HG02763 (cell line): ENCODE results near the gene FADS1.

Experiments
- ATAC-seq: cut with Tn5 transposase; IDR thresholded peaks from one replicate; pipeline ENCODE4 v1.9.1; 2021; ENCODE audit warnings: mild to moderate bottlenecking, moderate library complexity; ENCODE audit not compliant: unreplicated experiment

The FADS1 gene

DNA sequence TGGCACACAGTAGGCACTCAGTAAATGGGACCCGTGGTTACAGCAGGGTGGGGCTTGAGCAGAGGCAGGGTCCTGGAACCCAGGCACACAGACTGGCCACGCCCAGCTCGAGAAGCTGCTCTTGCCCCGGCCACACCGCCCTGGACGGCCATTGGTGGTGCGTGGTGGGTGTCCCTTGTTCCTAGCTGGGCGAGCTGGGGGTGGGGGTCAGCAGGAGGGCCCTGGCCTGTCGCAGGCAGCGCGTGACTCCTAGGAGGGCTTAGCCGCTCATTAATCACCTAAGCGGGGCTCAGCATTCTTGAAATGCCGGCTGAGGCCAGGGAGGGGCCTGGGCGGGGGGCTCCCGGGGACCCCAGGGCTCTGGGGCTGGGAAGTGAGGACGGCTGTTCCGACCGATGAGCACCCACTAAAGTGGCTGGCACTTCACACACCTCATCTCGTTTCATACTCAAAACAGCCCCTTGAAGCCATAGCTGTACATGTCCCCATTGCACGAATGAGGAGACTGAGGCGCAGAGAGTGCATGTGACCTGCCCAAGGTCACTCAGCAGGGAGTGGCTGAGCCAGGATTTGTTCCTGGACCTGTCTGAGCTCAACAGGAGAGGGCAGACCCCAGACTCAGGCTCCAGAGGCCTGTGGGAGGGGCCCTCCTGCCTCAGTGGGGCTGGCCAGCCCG, 52.7 kb downstream of the FADS1 start:
- ATAC-seq, result no peak

GRCh38 chr11:61762798-61763197, 54.0 kb downstream of the FADS1 start:
- ATAC-seq, result no peak

DNA sequence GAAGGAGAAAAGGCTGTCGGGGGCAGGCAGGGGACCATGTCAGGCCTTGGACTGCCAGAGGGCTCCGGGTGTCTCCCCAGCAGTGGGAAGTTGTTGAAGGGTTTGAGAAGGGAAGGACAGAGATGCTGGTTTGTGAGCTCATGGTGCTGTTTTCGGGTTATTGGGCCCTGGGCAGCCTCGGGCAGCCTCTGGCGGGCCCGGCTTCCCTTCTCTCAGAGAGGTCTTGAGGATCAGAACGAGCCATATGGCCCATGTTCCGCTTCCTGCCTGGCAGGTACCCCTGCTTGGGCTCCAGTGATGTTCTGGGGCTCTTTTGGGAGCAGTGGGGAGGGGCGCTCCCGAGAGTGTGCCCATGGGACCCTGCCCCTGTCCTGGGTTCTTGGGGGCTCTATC, 54.6 kb downstream of the FADS1 start:
- no peak for ATAC-seq

DNA sequence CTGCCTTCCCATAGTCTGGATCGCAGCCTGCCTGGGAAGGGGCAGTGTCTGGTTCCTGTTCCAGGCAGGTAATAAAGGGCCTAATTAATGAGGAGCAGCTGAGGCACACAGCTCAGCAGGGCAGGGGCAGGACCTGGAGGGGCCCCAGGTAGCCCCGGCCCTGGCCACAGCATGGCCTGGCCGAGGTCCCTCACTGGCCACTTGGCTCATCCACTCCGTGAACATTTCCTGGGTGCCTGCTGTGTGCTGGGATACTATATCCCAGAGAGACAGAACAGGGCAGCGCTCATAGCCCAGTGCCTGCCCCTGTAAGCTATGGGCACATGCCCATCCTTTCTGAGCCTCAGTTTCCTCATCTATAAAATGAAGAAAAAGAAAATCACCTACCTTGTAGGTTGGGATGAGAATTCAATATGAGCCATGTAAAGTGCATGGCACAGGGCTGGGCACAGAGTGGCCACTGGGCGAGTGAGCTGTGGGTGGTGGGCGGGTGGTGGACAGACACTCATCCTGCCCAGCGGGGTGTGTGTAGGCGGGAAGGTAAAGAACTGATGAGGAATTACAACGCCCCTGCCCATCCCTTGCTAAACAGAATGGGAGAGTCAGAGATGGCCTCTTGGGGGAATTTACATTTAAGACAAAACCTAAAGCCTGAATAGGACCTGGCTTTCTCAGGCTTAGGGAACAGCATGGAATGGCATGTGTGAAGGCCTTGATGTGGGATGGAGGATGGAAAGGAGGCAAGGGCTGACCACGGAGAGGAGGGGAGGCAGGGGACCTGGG, 55.2 kb downstream of the FADS1 start:
- ATAC-seq, result no peak

DNA sequence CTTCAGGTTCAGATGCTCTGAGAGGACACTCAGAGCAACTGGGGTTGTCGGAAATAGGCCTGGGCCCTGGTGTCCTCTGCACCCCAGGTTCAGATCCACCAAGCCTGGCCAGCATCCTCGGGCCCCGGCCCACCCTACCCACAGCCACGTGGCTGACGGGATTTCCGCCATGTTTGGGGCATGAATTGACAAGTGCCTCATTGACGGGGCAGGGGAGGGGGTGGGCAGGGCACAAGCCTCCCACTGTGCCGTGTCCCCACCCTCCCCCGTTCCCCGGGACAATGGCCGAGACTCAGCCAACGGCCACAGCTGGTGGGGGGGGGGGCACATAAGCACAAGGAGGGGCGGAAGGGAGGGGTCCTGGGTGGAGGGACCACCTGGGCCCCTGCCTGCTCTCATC, 55.9 kb downstream of the FADS1 start:
- ATAC-seq, result no peak

DNA sequence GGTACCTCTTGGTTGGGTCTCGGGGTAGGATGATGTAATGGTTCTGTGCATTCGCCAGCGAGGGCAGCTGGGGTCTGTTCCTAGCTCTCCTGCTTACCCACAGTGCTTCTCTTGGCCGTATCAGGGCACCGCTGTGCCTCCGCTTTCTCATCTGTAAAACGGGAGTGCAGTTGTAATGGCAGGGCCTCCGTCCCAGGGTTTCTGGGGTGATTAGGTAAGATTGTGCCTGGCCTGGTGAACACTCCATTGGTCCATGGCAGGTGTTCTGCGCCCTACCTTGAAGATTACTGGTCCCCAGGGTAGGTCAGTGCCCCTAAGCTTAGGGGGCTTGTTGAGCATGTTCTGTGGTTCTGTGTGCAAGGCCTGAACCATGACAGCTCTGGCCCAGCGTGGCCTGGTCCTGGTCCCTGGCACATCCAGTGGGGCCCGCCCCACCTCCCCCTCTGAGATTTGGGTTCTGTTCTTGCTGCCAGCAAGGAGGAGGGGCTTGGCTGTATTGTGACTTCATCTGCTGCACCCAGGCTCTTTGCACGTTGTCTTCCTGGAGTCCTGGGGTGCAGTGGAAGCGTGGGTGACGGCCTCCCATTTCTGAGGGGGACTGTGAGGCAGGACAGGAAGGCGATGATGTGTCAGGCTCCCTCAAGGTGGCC, 59.5 kb downstream of the FADS1 start:
- no peak for ATAC-seq

GRCh38 chr11:61756452-61757212, 60.2 kb downstream of the FADS1 start:
- ATAC-seq, result peak; percentile 41

GRCh38 chr11:61756147-61756451, 60.7 kb downstream of the FADS1 start:
- no peak for ATAC-seq

GRCh38 chr11:61754534-61755482, 62.0 kb downstream of the FADS1 start:
- ATAC-seq, result no peak

DNA sequence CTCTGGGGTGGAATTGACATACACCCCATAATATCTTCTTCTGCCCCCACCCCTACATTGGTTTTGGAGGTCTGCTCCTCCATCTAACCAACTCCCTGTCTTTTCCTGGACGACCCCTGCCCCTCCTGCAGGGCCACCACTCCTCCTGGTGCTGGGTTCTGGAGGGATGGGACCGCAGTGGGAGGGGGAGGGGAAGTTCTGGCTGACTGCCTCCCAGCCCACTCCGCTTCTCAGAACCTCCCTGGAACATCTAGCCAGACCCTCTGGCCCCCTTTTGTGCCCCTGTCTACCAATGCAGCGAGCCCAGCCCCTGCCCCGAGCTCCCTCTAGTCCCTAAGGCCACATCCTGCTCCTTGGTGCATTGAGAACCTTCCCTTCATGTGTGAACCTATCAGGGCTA, 63.1 kb downstream of the FADS1 start:
- ATAC-seq, result no peak

DNA sequence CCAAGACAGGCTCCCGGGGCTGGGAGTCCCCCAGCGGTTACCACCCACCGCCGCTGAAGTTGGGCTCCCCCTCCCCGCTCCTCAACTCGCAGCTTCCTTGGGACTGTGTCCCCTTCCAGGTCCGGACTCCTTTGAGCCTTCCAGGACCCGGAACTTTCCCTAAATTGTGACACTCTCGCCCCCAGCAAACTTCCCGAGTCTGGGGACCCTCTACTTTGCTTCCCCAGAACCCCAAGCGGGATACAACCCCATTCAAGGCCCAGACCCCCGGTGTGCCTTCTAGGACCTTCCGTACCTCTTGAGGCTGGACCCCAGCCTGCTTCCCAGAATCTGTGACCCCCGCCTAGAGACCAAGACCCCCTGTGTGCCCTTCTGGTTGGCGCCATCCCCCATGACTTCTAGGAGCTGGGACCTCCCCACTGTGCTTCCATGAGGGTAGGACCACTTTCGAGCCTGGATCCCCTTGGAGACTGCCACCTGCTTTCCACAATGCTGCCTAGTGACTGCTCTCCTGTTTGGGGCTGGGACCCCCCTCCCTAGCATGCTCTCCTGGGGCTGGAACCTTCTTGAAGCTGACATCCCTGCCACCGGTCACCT, 63.8 kb downstream of the FADS1 start:
- no peak for ATAC-seq

GRCh38 chr11:61752117-61752924, 64.5 kb downstream of the FADS1 start, which contains the start of gene MYRF:
Gene MYRF (plus strand): TSS chr11:61752636. CDS start chr11:61752745, 109 bp downstream.
- ATAC-seq, result no peak

- no peak for ATAC-seq
These were observed 65.4 kb downstream of the FADS1 start for GRCh38 chr11:61751384-61751783.

- no peak for ATAC-seq
These were observed 66.1 kb downstream of the FADS1 start for GRCh38 chr11:61750631-61751273.
